ENCODE results near the gene DYNLT5. TPM values are rescaled to one million over a fixed set of nuclear protein-coding genes. Genes with fewer than 3 reads are reported as not detected.
"Not testable (repeated sequence)": the region's sequence is repeated elsewhere in the genome, so short reads cannot be mapped to it uniquely, and the experiment has no call there.

Gene DYNLT5
- total RNA-seq, 1 donor from 2014 or later: 1.2 TPM

- intact Hi-C loops (cut with DNase I): no loop called here
- no peak for TF ChIP-seq CTCF (IDR thresholded peaks at IDR 0.05)
- no peaks in the 10 kb centered on the region for H3K27me3 ChIP-seq
- H3K9me3 ChIP-seq: no peaks in the 10 kb centered on the region
- H3K27ac ChIP-seq: no peak overlapping the region
- no peak overlapping the region for H3K4me3 ChIP-seq
- no peaks in the 10 kb centered on the region for H3K36me3 ChIP-seq
- no peaks in the 10 kb centered on the region for H3K4me1 ChIP-seq
- no peak for DNase-seq (ENCODE audit: low spot score in 2 of 2)
Observed at GRCh38 chr1:66778266-66778665, 26.0 kb downstream of the DYNLT5 start.

GRCh38 chr1:66778969-66779368 lies 26.7 kb downstream of the DYNLT5 start:
- H3K36me3 ChIP-seq: no peaks in the 10 kb centered on the region
- no peak overlapping the region for H3K27ac ChIP-seq
- intact Hi-C loops (cut with DNase I): no loop called here
- no peak for TF ChIP-seq CTCF (IDR thresholded peaks at IDR 0.05)
- no peak overlapping the region for H3K4me3 ChIP-seq
- no peaks in the 10 kb centered on the region for H3K4me1 ChIP-seq
- no peak for DNase-seq (ENCODE audit: low spot score in 2 of 2)
- H3K27me3 ChIP-seq: no peaks in the 10 kb centered on the region
- H3K9me3 ChIP-seq: no peaks in the 10 kb centered on the region

- H3K27me3 ChIP-seq: no peaks in the 10 kb centered on the region
- no peak overlapping the region for H3K4me3 ChIP-seq
- no peaks in the 10 kb centered on the region for H3K4me1 ChIP-seq
- intact Hi-C loops (cut with DNase I): no loop called here
- TF ChIP-seq CTCF (IDR thresholded peaks at IDR 0.05): no peak
- no peaks in the 10 kb centered on the region for H3K36me3 ChIP-seq
- no peaks in the 10 kb centered on the region for H3K9me3 ChIP-seq
- H3K27ac ChIP-seq: no peak overlapping the region
- no peak for DNase-seq (ENCODE audit: low spot score in 2 of 2)
Observed at GRCh38 chr1:66779475-66780078, 27.3 kb downstream of the DYNLT5 start.

- H3K36me3 ChIP-seq; intact Hi-C loops (cut with DNase I); DNase-seq (ENCODE audit: low spot score in 2 of 2); H3K27ac ChIP-seq; H3K9me3 ChIP-seq; H3K27me3 ChIP-seq; H3K4me3 ChIP-seq; H3K4me1 ChIP-seq: not testable (repeated sequence)
Observed at GRCh38 chr1:66785800-66786199, 33.5 kb downstream of the DYNLT5 start.

- no peak overlapping the region for H3K4me3 ChIP-seq
- no peak for TF ChIP-seq CTCF (IDR thresholded peaks at IDR 0.05)
- DNase-seq (ENCODE audit: low spot score in 2 of 2): no peak
- no peak overlapping the region for H3K27ac ChIP-seq
- intact Hi-C loops (cut with DNase I): no loop called here
- H3K4me1 ChIP-seq: no peaks in the 10 kb centered on the region
- H3K36me3 ChIP-seq: no peaks in the 10 kb centered on the region
- no peaks in the 10 kb centered on the region for H3K27me3 ChIP-seq
- H3K9me3 ChIP-seq: no peaks in the 10 kb centered on the region
Observed at GRCh38 chr1:66787641-66788040, 35.4 kb downstream of the DYNLT5 start.

- H3K27me3 ChIP-seq: no peaks in the 10 kb centered on the region
- no peak overlapping the region for H3K27ac ChIP-seq
- no peaks in the 10 kb centered on the region for H3K36me3 ChIP-seq
- no peaks in the 10 kb centered on the region for H3K4me1 ChIP-seq
- H3K4me3 ChIP-seq: no peak overlapping the region
- DNase-seq (ENCODE audit: low spot score in 2 of 2): no peak
- intact Hi-C loops (cut with DNase I): no loop called here
- H3K9me3 ChIP-seq: no peaks in the 10 kb centered on the region
- TF ChIP-seq CTCF (IDR thresholded peaks at IDR 0.05): no peak
Observed at GRCh38 chr1:66788231-66788939, 36.1 kb downstream of the DYNLT5 start.

All from ascending aorta (tissue), 2 donors.